SJSA1 (cell line): ENCODE results near the gene CCDC28B. TPM values are rescaled to one million over a fixed set of nuclear protein-coding genes. Genes with fewer than 3 reads are reported as not detected.
A peak's percentile ranks its signal among the peaks of the same experiment; 100 is the strongest.

ENCODE experiments used
- DNase-seq, 2 experiments: peaks; one replicate each; pipeline ENCODE4 v3.0.0-alpha.2; 2015 to 2020; ENCODE audit warnings: low spot score in 2 of 2, low read depth in 1 of 2
- H3K27ac ChIP-seq: fragments of 250-450 bp; sonication (Bioruptor Pico); 2 replicates; pipeline ENCODE4 v1.5.1; 2020; ENCODE audit warnings: mild to moderate bottlenecking, moderate library complexity
- H3K27me3 ChIP-seq: fragments of 250-450 bp; sonication (Bioruptor Pico); replicated peaks from 2 replicates; pipeline ENCODE4 v1.5.1; 2020; ENCODE audit warnings: mild to moderate bottlenecking, moderate library complexity
- H3K36me3 ChIP-seq: fragments of 250-450 bp; sonication (Bioruptor Pico); 2 replicates; pipeline ENCODE4 v1.5.1; 2020; ENCODE audit warnings: mild to moderate bottlenecking
- H3K4me1 ChIP-seq: fragments of 250-450 bp; sonication (Bioruptor Pico); replicated peaks from 2 replicates; pipeline ENCODE4 v1.6.1; 2021; ENCODE audit warnings: mild to moderate bottlenecking
- H3K4me3 ChIP-seq: fragments of 250-450 bp; sonication (Bioruptor Pico); 2 replicates; pipeline ENCODE4 v1.5.1; 2020; ENCODE audit warnings: mild to moderate bottlenecking
- H3K9me3 ChIP-seq: fragments of 250-450 bp; sonication (Bioruptor Pico); replicated peaks from 2 replicates; pipeline ENCODE4 v1.5.1; 2020; ENCODE audit warnings: mild to moderate bottlenecking
- total RNA-seq: library from RNA; depleted of rRNA; stranded (reverse); fragments of >200 nt; shearing (Covaris generic); gene quantifications from 2 replicates; pipeline ENCODE4 v1.2.3, GENCODE V29; 2014

The CCDC28B gene
- total RNA-seq, 1 experiment from 2014 or later, result 22.1 TPM

GRCh38 chr1:32220746-32221580 is 20.6 kb downstream of the CCDC28B start:
- Histone ChIP-seq H3K4me3 (peak overlapping the region; percentile 68), H3K9me3 (no peaks in the 10 kb centered on the region), H3K36me3 (peaks cover 67% of the 10 kb centered on the region), H3K4me1 (peaks cover 23% of the 10 kb centered on the region), H3K27ac (no peak overlapping the region), H3K27me3 (no peaks in the 10 kb centered on the region)
- no peak for DNase-seq

- Histone ChIP-seq H3K4me1 (peaks cover 23% of the 10 kb centered on the region), H3K36me3 (peaks cover 67% of the 10 kb centered on the region)
Observed at GRCh38 chr1:32221581-32221979, 21.2 kb downstream of the CCDC28B start.

GRCh38 chr1:32221980-32222755 is 21.8 kb downstream of the CCDC28B start, which contains the start of the genes EIF3I and TMEM234:
EIF3I (plus strand) TSS chr1:32222407; CDS start chr1:32222442, 35 bp downstream.
TMEM234 (minus strand) TSS chr1:32222353; CDS start chr1:32222322, 31 bp downstream.
- Histone ChIP-seq H3K36me3 (peaks cover 67% of the 10 kb centered on the region), H3K4me1 (peaks cover 23% of the 10 kb centered on the region)

More at GRCh38 chr1:32221581-32221979, 21.2 kb downstream of the CCDC28B start:
- no peaks in the 10 kb centered on the region for H3K27me3 ChIP-seq
- no peak for DNase-seq
- H3K9me3 ChIP-seq, result no peaks in the 10 kb centered on the region
- peak overlapping the region; percentile 68 for H3K4me3 ChIP-seq
- H3K27ac ChIP-seq, result peak overlapping the region; percentile 95

GRCh38 chr1:32223683-32224082 is 23.3 kb downstream of the CCDC28B start:
- Histone ChIP-seq H3K27ac (no peak overlapping the region), H3K27me3 (no peaks in the 10 kb centered on the region), H3K36me3 (peaks cover 74% of the 10 kb centered on the region), H3K4me3 (peak overlapping the region; percentile 68; the same call in 1 of the 2 replicates), H3K4me1 (peaks cover 23% of the 10 kb centered on the region), H3K9me3 (no peaks in the 10 kb centered on the region)
- DNase-seq, result no peak

More at GRCh38 chr1:32221980-32222755, 21.8 kb downstream of the CCDC28B start, which contains the start of the genes EIF3I and TMEM234:
- Histone ChIP-seq H3K27me3 (no peaks in the 10 kb centered on the region), H3K27ac (peak within 1 kb of the TSS; percentile 95), H3K4me3 (peak within 1 kb of the TSS; percentile 68), H3K9me3 (no peaks in the 10 kb centered on the region)
- peak; percentile 87 to 94 for DNase-seq

- H3K4me3 ChIP-seq, result no peak overlapping the region
- no peak for DNase-seq
- peaks cover 23% of the 10 kb centered on the region for H3K4me1 ChIP-seq
- H3K36me3 ChIP-seq, result peaks cover 80% of the 10 kb centered on the region
- no peaks in the 10 kb centered on the region for H3K27me3 ChIP-seq
- H3K9me3 ChIP-seq, result no peaks in the 10 kb centered on the region
- no peak overlapping the region for H3K27ac ChIP-seq
Observed at GRCh38 chr1:32224285-32224684, 23.9 kb downstream of the CCDC28B start.

GRCh38 chr1:32228771-32229170 is 28.4 kb downstream of the CCDC28B start:
- Histone ChIP-seq H3K9me3 (no peaks in the 10 kb centered on the region), H3K4me1 (peaks cover 4% of the 10 kb centered on the region), H3K27me3 (no peaks in the 10 kb centered on the region), H3K36me3 (peaks cover 96% of the 10 kb centered on the region), H3K4me3 (no peak overlapping the region), H3K27ac (no peak overlapping the region)
- no peak for DNase-seq

GRCh38 chr1:32231843-32232432 is 31.5 kb downstream of the CCDC28B start:
- Histone ChIP-seq H3K4me1 (peaks cover 23% of the 10 kb centered on the region), H3K36me3 (peaks cover 72% of the 10 kb centered on the region), H3K27me3 (no peaks in the 10 kb centered on the region), H3K4me3 (no peak overlapping the region), H3K27ac (no peak overlapping the region), H3K9me3 (no peaks in the 10 kb centered on the region)
- no peak for DNase-seq

- no peaks in the 10 kb centered on the region for H3K27me3 ChIP-seq
- H3K4me3 ChIP-seq, result no peak overlapping the region
- peaks cover 64% of the 10 kb centered on the region for H3K36me3 ChIP-seq
- H3K27ac ChIP-seq, result no peak overlapping the region
- H3K9me3 ChIP-seq, result no peaks in the 10 kb centered on the region
- no peak for DNase-seq
- H3K4me1 ChIP-seq, result peaks cover 25% of the 10 kb centered on the region
Observed at GRCh38 chr1:32232558-32233304, 32.3 kb downstream of the CCDC28B start.

GRCh38 chr1:32234792-32235191 is 34.4 kb downstream of the CCDC28B start:
- H3K4me1 ChIP-seq, result peaks cover 27% of the 10 kb centered on the region
- H3K27me3 ChIP-seq, result no peaks in the 10 kb centered on the region
- peaks cover 44% of the 10 kb centered on the region for H3K36me3 ChIP-seq

GRCh38 chr1:32239337-32239736 is 38.9 kb downstream of the CCDC28B start:
- H3K4me3 ChIP-seq, result no peak overlapping the region
- no peaks in the 10 kb centered on the region for H3K9me3 ChIP-seq
- no peaks in the 10 kb centered on the region for H3K27me3 ChIP-seq
- no peak overlapping the region for H3K27ac ChIP-seq
- DNase-seq, result no peak
- peaks cover 8% of the 10 kb centered on the region for H3K36me3 ChIP-seq
- H3K4me1 ChIP-seq, result peaks cover 56% of the 10 kb centered on the region

More at GRCh38 chr1:32234792-32235191, 34.4 kb downstream of the CCDC28B start:
- peak overlapping the region; percentile 88 for H3K27ac ChIP-seq
- H3K4me3 ChIP-seq, result no peak overlapping the region
- H3K9me3 ChIP-seq, result no peaks in the 10 kb centered on the region
- DNase-seq, result no peak

GRCh38 chr1:32239790-32240139 is 39.4 kb downstream of the CCDC28B start:
- peaks cover 52% of the 10 kb centered on the region for H3K4me1 ChIP-seq
- peak overlapping the region; percentile 47 for H3K4me3 ChIP-seq
- H3K27me3 ChIP-seq, result no peaks in the 10 kb centered on the region
- peaks cover 3% of the 10 kb centered on the region for H3K36me3 ChIP-seq
- no peak overlapping the region for H3K27ac ChIP-seq
- no peak for DNase-seq
- H3K9me3 ChIP-seq, result no peaks in the 10 kb centered on the region

- no peaks in the 10 kb centered on the region; the same call in 1 of the 2 replicates for H3K36me3 ChIP-seq
- H3K4me1 ChIP-seq, result peaks cover 46% of the 10 kb centered on the region
- no peaks in the 10 kb centered on the region for H3K9me3 ChIP-seq
- peak overlapping the region; percentile 47 for H3K4me3 ChIP-seq
- H3K27ac ChIP-seq, result peak overlapping the region; percentile 32
- peak; percentile 77 to 79 for DNase-seq
- H3K27me3 ChIP-seq, result no peaks in the 10 kb centered on the region
Observed at GRCh38 chr1:32240140-32240951, 40.0 kb downstream of the CCDC28B start.
